ENCODE measurements around the gene PCSK7.
"Not testable (repeated sequence)": the region's sequence is repeated elsewhere in the genome, so short reads cannot be mapped to it uniquely, and the experiment has no call there.

The PCSK7 gene

DNA sequence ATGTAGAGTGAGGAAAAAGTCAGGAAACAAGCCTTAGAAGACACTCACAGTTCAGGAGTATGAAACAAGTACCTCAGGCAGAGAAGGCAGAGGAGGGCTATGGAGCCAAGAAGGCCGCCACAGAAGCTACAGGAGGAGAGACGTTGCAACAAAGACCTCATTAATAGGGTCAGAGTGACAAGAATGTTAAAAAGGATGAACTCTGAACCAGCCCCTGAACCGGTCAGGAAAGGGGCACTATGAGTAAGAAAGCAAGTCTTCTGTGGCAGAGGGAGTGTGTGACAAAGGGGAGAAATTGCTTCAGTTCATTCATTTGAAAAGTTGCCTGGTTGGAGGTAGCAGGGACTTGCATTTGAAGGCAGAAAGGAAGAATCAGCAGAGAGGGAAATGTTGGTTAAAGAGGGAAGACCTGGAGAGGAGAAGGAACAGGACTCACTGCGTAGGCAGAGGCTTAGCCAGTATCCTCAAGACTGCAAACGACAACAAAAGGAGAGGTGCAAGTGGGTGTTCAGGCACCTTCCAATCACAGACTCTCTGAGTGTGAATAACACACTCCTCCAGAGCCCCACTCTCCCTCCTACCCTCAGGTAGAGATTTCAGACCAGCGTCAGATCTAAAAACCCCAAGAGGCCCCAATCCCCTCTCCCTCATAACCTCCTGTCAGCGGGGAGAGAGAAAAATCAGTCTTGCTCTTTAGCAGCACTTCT, 17.3 kb downstream of the PCSK7 start:
- no peak for DNase-seq

DNA sequence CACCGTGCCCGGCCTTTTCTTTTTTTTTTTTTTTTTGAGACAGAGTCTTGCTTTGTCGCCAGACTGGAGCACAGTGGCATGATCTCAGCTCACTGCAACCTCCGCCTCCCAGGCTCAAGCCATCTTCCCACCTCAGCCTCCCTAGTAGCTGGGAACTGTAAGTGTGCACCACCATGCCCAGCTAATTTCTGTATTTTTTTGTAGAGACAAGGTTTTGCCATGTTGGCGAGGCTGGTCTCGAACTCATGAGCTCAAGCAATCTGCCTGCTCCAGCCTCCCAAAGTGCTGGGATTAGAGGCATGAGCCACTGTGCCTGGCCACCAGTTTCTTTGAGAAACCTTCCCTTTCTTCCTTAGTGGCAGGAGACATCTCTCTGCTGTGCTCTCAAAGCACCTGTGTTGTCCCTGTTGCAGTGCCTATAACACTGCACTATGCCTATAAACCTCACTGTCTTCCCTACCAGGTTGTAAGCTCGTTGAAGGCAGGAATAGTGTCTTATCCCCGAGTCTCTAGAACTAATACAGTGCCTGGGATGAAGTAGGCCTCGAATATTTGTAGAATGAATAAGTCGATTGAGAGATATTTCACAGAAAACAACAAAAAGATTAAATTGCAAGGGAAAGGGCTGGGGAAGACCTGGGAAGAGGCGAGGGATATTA, 19.0 kb downstream of the PCSK7 start:
- no peak for DNase-seq

DNA sequence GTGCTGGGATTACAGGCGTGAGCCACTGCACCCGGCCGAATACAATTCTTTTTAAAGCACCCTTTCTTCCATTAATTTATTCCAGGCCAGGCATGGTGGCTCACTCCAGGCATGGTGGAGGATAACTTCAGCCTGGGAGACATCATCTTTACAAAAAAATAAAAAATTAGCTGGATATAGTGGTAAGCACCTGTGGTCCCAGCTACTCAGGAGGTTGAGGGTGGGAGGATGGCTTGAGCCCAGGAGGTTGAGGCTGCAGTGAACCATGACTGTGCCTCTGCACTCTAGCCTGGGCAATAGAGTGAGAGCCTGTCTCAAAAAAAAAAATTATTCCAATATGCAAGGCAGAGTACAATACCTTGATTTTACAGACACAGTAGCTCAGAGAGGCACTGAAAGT, 21.3 kb downstream of the PCSK7 start:
- no peak for DNase-seq

DNA sequence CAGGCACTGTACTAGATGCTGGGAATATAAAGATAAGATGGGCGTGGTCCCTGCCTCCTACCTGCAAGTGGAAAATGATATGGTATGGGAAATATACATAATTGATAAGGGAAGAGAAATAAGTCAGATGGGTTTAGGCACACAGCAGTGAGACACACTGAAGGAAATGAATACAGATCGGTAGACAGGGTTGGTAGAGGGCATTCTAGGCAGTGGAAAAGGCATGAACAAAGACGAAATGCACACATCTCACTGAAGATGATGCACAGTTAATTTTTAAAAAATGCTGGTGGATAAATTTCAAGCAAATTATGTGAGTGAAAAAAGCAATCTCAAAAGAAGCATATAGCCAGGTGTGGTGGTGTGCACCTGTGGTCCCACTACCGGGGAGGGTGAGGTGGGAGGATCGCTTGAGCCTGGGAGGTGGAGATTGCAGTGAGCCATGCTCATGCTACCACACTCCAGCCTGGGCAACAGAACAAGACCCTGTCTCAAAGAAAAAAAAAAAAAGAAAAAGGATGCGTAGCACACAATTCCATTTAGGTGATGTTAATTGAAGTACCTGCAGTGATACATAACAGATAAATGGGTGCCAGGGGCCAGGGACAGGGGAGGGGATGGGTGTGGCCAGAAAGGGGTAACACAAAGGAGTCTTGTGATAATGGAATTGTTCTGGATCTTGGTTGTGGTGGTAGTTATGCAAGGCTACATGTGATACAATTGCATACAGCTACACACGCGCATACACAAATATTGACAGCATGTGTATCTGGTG, 22.3 kb downstream of the PCSK7 start:
- not testable (repeated sequence) for DNase-seq

DNA sequence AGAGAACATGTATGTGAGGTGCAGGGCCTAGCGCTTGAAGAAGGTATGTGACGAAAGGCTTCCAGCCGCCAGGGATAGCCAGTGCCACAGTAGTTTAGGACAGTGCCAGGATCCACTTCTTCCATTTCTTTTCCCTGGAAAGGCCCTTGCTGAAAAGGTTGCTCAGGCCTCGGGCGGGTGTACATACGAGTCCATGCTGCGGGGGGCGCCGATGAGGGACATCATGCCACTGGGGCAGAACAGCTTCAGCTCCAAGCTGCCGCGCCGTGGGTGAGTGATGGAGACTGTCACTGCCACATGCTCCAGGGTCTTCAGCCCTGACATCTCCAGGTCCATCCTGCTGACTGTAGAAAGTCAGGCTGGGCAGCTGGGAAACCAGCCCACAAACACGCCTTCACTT, 23.2 kb downstream of the PCSK7 start:
- not testable (repeated sequence) for DNase-seq

DNA sequence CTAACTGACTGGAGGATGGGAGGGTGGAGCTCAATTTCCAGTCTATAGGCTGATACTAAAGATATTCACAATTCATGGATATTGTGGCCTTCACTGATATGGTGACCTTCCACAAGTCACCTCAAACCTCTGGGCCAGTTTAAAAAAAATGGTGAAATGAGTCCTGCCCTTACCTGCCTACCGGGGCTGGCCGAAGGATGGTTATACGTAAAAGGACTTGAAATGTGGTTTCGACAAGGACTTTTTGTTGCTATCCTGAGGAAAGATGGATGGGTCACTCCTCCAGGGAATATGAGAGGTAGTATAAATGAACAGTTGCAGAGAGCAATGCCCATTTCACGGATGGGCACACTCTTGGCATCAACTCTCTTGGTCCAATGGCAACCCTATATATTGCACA, 24.4 kb downstream of the PCSK7 start:
- not testable (repeated sequence) for DNase-seq

DNA sequence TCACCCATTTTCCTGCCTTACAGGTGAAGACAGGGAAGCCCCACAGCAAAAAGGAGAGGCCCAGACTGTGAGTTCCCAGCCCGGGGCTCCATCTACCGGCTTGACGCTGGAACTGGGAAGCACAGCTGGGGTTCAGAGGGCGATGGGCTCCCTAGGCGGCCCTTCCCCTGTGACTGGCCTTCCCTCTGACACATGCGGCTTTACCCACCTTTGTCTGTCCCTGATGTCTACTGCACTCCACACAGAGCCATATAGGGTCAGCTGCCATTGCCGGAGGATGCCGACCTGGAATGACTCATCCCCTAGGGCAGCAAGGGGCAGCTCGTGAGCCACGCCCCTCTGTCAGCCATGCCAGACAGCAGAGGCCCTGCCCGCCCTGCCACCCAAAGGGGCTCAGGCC, 25.0 kb downstream of the PCSK7 start:
- not testable (repeated sequence) for DNase-seq

DNA sequence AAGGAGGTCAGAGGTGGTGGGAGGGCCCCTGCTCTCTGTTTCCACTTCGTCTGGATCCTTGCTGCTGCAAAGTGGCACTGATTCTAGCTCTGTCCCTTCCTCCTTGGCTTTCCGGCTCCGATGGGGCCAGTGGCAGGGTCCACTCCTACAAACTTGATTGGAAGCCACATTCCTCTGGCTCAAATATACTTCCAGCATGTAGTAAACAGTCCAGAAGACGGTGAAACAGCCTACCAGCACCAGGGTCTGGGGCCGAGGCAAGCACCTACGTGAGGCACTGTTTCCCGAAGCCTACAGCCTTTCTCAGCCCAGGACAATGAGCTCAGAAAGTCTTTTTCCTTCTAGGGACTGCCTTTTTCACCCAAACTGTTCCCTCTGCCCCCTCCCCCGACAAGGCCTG, 25.8 kb downstream of the PCSK7 start:
- not testable (repeated sequence) for DNase-seq

DNA sequence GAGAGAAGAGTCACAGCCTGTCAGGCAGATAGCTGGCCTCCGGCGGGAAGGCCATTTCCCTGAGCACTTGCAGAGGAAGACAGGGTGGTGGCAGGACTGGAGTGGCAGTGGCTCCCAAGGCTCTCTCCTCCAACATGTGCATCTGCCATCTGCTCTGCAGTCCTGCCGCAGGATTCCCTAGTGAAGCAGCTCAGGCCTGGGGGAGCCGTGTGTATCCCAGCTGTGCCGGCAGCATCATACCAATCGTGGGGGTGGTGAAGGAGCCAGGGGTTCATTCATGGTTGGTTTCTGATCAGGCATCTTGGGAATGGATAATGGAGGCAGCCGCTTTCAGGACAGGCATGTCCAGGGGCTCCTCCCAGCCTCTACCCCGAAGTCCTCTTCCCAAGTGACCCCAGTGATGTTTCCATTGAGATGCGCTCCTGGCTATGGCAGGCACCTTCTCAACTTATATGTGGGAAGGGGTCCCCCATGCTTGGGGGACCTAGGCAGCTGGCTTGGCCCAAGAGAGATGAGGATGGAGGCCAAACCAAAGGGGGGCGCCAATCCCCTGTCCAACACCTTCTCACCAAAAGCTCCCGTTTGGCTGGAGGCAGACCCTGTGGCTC, 26.6 kb downstream of the PCSK7 start:
- no peak for DNase-seq

DNA sequence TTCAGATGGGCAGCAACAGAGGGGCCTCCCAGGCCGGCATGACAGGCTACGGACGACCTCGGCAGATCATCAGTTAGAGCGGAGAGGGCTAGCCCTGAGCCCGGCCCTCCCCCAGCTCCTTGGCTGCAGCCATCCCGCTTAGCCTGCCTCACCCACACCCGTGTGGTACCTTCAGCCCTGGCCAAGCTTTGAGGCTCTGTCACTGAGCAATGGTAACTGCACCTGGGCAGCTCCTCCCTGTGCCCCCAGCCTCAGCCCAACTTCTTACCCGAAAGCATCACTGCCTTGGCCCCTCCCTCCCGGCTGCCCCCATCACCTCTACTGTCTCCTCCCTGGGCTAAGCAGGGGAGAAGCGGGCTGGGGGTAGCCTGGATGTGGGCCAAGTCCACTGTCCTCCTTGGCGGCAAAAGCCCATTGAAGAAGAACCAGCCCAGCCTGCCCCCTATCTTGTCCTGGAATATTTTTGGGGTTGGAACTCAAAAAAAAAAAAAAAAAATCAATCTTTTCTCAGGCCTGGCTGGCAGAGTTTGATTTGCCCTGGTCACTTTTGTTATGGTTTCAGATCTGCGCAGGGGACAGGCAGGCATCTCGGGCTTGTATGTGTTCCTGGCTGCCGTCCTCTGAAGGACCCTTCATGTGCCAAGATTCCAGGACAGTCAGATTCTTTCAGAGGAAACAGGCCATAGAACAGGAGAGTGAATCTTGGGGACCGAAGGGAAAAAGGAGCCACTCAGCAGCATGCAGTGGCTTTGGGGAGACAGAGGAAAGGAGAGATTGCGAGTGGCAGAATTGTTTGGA, 27.4 kb downstream of the PCSK7 start:
- DNase-seq = no peak

DNA sequence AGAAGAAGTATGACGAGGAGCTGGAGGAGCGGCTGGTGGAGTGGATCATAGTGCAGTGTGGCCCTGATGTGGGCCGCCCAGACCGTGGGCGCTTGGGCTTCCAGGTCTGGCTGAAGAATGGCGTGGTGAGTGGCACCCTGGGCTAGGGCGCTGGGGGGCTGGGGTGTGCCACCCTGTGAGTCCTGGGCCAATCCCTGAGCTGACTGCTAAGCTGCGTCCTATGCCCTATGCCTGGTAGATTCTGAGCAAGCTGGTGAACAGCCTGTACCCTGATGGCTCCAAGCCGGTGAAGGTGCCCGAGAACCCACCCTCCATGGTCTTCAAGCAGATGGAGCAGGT, 28.8 kb downstream of the PCSK7 start:
- no peak for DNase-seq

DNA sequence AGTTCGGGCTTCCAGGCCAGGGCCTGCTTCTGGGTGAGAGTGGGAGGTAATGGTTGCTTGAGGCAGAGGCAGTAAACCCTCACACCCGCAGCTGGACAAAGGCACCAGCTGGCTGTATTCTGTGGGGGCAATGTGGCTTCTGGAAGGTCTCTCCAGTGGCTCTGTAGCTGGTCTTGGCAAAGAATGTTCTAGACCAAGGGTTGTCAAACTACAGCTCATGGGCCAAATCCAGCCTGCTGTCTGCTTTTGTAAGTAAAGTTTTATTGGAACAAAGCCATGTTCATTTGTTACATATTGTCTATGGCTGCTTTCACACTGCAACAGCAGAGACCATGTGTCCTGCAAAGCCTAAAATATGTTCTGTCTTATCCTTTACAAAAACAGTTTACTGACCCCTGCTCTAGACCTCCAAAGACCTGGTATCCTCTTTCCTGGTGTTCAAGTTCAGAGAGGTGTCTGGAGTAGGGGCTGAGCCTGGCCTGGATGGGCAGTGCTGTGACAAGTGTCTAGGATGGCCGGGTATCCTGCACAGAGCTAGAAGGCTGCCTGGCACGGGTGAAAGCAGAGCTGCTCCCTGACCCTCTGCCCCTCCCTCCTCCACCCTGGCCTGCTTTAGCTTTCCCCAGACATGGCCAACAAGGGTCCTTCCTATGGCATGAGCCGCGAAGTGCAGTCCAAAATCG, 29.3 kb downstream of the PCSK7 start:
- no peak for DNase-seq

DNA sequence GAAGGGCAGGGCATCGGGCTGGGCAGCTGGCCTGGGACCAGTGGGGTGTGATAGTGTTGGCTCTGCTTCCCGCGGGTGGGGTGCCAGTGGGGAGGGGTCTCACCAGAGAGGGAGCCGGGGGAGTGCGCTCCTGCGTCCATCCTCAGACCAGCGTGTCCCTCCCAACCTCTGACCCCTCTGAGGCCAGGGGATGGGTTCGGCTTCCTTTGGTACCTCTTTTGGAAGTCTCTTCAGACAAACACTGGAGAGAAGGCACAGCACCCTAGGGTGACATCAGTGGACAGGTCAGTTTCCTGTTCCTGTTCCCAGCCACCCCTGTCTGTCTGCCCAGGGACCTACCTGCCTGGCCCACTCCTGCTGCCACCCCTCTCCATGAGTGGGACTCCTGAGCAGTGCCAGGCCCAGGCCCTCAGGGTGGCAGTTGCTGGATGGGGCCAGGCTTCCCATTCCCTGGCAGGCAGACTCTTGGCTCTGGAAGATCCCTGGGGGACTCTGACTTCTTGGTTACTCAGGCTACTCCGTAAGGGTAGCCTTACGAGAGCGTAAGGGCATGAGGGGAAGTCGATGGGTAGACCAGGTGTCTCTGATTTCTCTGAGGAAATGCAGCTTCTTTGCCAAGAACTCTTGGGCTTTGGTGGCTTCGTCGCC, 30.1 kb downstream of the PCSK7 start:
- no peak for DNase-seq

DNA sequence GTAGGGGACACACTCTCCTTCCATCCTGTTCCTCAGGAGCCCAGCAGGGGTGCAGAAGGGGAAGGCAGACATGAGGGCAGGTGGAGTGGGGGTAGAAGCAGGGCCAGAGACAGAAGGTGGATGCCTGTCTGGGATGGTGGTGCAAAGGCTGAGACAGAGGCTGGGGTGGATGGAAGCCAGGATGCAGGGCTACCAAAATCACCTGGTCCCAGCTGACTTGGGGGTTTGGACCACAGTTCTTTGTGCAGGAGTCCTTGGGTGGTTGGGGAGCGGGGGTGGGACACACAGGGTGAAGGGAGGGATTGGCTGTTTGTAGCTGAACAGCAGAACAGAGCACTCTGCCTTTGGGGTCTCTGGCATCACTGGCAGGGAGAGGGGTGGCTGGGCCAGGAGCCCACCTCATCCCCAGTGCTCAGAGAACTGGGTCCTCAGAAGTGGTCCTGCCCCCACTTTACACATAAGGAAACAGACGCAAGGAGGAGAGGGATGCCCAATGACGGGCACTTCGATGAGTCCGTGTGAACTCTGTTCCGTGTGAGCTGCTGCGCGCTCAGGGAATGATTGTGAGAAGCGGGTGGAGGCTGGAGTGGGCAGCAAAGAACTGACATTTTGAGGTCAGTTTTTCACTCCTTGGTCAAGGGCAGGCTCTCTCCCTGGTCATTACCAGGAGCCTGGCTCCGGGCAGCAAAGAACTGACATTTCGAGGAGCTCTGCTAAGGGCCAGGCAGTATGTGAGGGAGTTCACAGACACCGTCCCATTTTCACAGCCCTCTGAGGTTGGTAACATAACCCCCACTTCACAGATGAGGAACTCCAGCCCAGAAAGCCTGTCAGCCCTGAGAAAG, 30.8 kb downstream of the PCSK7 start:
- DNase-seq = no peak

DNA sequence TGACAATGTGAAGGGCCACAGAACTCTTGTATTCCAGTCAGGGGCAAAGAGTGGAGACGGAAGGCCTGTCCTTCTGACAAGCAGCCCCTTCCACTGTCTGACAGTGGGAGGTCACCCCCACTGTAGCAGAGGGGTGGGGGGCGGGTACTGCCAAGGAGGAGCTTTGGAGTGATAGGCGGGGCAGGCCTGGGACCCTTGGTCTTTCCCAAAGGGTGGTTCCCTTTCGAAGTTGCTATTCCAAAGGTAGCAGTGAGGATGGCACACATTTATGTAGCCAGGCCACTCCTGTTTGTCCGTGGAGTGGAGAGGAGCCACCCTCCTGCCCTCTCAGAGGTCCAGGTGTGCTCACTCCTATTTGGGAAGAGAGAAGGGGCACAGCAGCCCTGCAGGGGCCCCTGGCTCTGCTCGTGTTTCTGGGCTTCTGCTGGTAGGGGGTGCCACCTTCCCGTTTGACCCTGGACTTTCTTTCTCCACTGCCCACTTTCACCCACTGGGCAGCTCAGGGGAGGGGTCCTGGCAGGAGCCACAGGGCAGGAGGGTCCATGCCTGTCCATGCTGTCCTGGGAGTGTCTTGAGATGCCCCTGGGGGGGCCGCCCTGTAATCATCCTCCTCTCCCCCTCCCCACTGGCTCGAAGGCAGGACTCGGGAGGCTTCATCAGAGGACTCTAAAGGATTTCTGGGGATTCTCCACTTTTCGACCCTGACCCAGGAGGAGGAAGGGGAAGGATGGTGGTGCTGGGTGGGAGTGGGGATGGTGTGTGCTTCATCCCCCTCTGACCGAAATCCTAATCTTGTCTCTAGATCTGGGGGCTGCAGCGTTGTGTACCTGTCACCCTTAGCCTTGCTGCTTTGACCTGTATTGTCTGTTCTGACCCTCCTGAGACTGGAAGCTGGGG, 31.7 kb downstream of the PCSK7 start:
- DNase-seq = no peak

DNA sequence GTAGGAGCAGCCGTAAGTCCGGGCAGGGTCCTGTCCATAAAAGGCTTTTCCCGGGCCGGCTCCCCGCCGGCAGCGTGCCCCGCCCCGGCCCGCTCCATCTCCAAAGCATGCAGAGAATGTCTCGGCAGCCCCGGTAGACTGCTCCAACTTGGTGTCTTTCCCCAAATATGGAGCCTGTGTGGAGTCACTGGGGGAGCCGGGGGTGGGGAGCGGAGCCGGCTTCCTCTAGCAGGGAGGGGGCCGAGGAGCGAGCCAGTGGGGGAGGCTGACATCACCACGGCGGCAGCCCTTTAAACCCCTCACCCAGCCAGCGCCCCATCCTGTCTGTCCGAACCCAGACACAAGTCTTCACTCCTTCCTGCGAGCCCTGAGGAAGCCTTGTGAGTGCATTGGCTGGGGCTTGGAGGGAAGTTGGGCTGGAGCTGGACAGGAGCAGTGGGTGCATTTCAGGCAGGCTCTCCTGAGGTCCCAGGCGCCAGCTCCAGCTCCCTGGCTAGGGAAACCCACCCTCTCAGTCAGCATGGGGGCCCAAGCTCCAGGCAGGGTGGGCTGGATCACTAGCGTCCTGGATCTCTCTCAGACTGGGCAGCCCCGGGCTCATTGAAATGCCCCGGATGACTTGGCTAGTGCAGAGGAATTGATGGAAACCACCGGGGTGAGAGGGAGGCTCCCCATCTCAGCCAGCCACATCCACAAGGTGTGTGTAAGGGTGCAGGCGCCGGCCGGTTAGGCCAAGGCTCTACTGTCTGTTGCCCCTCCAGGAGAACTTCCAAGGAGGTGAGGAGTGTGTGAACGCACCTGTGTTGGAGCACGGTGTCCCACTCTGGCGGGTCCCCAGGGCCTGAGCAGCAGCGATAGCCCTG, 32.6 kb downstream of the PCSK7 start, which contains the start of gene TAGLN:
TSS of gene TAGLN (plus strand) at position 318 of the 863 bp plus-strand sequence. CDS start 3,644 bp downstream, outside the sequence.
- no peak for DNase-seq

DNA sequence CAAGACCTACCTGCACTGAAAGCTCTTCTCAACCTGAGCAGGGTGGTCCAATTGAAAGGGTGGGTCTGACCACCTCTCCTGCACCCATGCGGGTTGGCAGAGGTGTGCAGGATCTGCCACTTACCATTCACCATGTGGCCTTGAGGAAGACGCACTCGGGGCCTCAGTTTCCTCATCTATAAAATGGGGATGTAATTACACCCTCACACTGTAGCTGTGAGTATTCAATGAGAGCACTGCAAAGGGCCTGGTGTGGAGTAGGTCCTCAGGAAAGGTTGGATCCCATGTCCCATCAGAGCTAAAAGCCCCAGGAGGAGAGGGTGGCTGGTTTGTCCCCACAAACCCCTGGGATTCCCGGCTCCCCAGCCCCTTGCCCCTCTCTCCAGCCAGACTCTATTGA, 33.3 kb downstream of the PCSK7 start:
- no peak for DNase-seq
